GM12878 (cell line): ENCODE measurements around the gene SMIM14. TPM values are rescaled to one million over a fixed set of nuclear protein-coding genes. Genes with fewer than 3 reads are reported as not detected.

Source experiments
- ATAC-seq: fragments of 200-7000 bp; cut with Tn5 transposase; 3 replicates; pipeline ENCODE4 v1.9.1; 2020; ENCODE audit warnings: mild to moderate bottlenecking, moderate library complexity
- BruUV-seq: library from RNA; stranded (reverse); fragments of 400-500 nt; replicated peaks from 2 replicates; lab custom pipeline; 2021; lab: Mats Ljungman, UMichigan
- CTCF ChIA-PET: fragments of 300-600 bp; sonication (Branson Sonifier 250); formaldehyde crosslinking; extraction: SDS; loops from one replicate; lab custom pipeline; 2021; ENCODE audit warnings: inconsistent platforms; lab: Yijun Ruan, JAX
- POLR2A ChIA-PET: fragments of 350-600 bp; formaldehyde crosslinking; extraction: SDS; loops from one replicate; lab custom pipeline; 2021; ENCODE audit warnings: inconsistent platforms; lab: Charles Lee
- RAD21 ChIA-PET: fragments of 300-600 bp; sonication (Branson Sonifier 250); formaldehyde crosslinking; loops from one replicate; lab custom pipeline; 2023; ENCODE audit warnings: antibody characterized with exemption; ENCODE audit not compliant: unreplicated experiment; lab: Charles Lee
- SMC1A ChIA-PET: fragments of 300-600 bp; sonication (Branson Sonifier 250); formaldehyde crosslinking; loops from one replicate; lab custom pipeline; 2023; ENCODE audit not compliant: unreplicated experiment, uncharacterized antibody; lab: Charles Lee
- DNase-seq: peaks from one replicate; pipeline ENCODE4 v3.0.0-alpha.2; 2011; ENCODE audit warnings: low read depth, low spot score
- FAIRE-seq: peaks from 3 replicates; lab custom pipeline; 2011; peaks lifted over from hg19 to GRCh38; lab: Jason Lieb, UNC
- H2AFZ ChIP-seq: 2 replicates; pipeline ENCODE4 v1.6.0; 2011; ENCODE audit warnings: low read depth, low read length, control low read depth; ENCODE audit not compliant: control insufficient read depth
- H3K27ac ChIP-seq: 2 replicates; pipeline ENCODE4 v1.5.1; 2011; ENCODE audit warnings: control low read depth; ENCODE audit not compliant: control insufficient read depth, insufficient read depth
- H3K27me3 ChIP-seq, 2 experiments: replicated peaks in 1 of 2; 2 replicates each; pipeline versions ENCODE4 v1.6.0 to v1.6.1; 2011; ENCODE audit warnings: low read length in 1 of 2; ENCODE audit not compliant: control insufficient read depth in 2 of 2, insufficient read depth in 2 of 2
- H3K36me3 ChIP-seq, 2 experiments: 2 replicates each; pipeline ENCODE4 v1.5.1; 2011; ENCODE audit warnings: low read length in 1 of 2; ENCODE audit not compliant: control insufficient read depth in 2 of 2, insufficient read depth in 2 of 2
- H3K4me1 ChIP-seq: 2 replicates; pipeline ENCODE4 v1.6.1; 2011; ENCODE audit warnings: mild to moderate bottlenecking, low read length, moderate library complexity, mixed read lengths; ENCODE audit not compliant: control insufficient read depth, insufficient read depth
- H3K4me2 ChIP-seq: 2 replicates; pipeline ENCODE4 v1.6.0; 2011; ENCODE audit warnings: control low read depth; ENCODE audit not compliant: control insufficient read depth, insufficient read depth
- H3K4me3 ChIP-seq: fragments of 200-600 bp; sonication (generic); 2 replicates; pipeline ENCODE4 v1.5.1; 2016
- H3K79me2 ChIP-seq: 2 replicates; pipeline ENCODE4 v1.6.0; 2011; ENCODE audit warnings: low read length; ENCODE audit not compliant: control insufficient read depth, insufficient read depth
- H3K9ac ChIP-seq: 2 replicates; pipeline ENCODE4 v1.8.0; 2011; ENCODE audit warnings: low read length, control low read depth, mixed read lengths; ENCODE audit not compliant: control insufficient read depth, insufficient read depth
- H3K9me3 ChIP-seq: replicated peaks from 3 replicates; pipeline ENCODE4 v1.5.1; 2011; ENCODE audit warnings: mild to moderate bottlenecking, low read length; ENCODE audit not compliant: control insufficient read depth, insufficient read depth
- H4K20me1 ChIP-seq: 2 replicates; pipeline ENCODE4 v1.6.0; 2011; ENCODE audit not compliant: control insufficient read depth, insufficient read depth
- CREB1 ChIP-seq: IDR thresholded peaks from 2 replicates; pipeline ENCODE4 v1.6.1; 2012; ENCODE audit warnings: low read depth, mild to moderate bottlenecking, inconsistent platforms
- ETV6 ChIP-seq, 2 experiments: fragments of 450-650 bp in 1 of 2; IDR thresholded peaks in 1 of 2; conservative IDR thresholded peaks in 1 of 2; 2 replicates each; pipeline ENCODE4 v1.6.1; 2014; ENCODE audit warnings: antibody characterized with exemption in 1 of 2, borderline replicate concordance in 1 of 2, low read depth in 1 of 2, mild to moderate bottlenecking in 1 of 2, moderate library complexity in 1 of 2
- GABPA ChIP-seq: IDR thresholded peaks from 2 replicates; pipeline ENCODE4 v1.6.1; 2014; ENCODE audit warnings: antibody characterized with exemption, low read depth, mild to moderate bottlenecking, inconsistent platforms
- MAX ChIP-seq: IDR thresholded peaks from 2 replicates; pipeline ENCODE4 v1.6.1; 2012; ENCODE audit warnings: low read depth, low read length, improper control_type of control experiment
- RELA ChIP-seq: fragments of 450-650 bp; IDR thresholded peaks from 2 replicates; pipeline ENCODE4 v1.8.0; 2014; ENCODE audit warnings: borderline replicate concordance; ENCODE audit not compliant: partially characterized antibody
- SMAD5 ChIP-seq: IDR thresholded peaks from 2 replicates; pipeline ENCODE4 v1.6.1; 2016; ENCODE audit warnings: antibody characterized with exemption, low read depth
- SUPT20H ChIP-seq: IDR thresholded peaks from 2 replicates; pipeline ENCODE4 v1.6.1; 2011; ENCODE audit warnings: low read depth, mild to moderate bottlenecking, low read length, moderate library complexity, borderline replicate concordance; ENCODE audit not compliant: control insufficient read depth
- TCF12 ChIP-seq: IDR thresholded peaks from 2 replicates; pipeline ENCODE4 v1.6.1; 2011; ENCODE audit warnings: low read depth, mild to moderate bottlenecking, low read length
- WGBS: methylation state at CpG from one replicate; pipeline ENCODE4 v1.1.6; 2016; ENCODE audit warnings: low lambda C conversion rate; ENCODE audit not compliant: insufficient replicate concordance, insufficient coverage; ENCODE audit errors: missing lambda C conversion rate; 5-methylcytosine and 5-hydroxymethylcytosine counted together
- in situ Hi-C: fragments of 300-500 bp; cut with MboI; formaldehyde crosslinking; loops from 9 replicates; pipeline ENCODE4 v1.14.3; 2018; ENCODE audit warnings: mixed read lengths
- intact Hi-C: fragments of 100-400 bp; cut with micrococcal nuclease; formaldehyde crosslinking; loops from one replicate; pipeline ENCODE4 v1.14.2; 2022; ENCODE audit not compliant: unreplicated experiment
- polyA plus RNA-seq, 11 experiments: library from polyadenylated mRNA; depleted of rRNA in 4 of 11; unstranded in 6 of 11; stranded (reverse) in 5 of 11; fragments of >200 nt; fragmentation: Nextera tagmentation in 4 of 11; fragmentation: Illumina TruSeq in 1 of 11; extraction: Ambion mirVana in 4 of 11; extraction: Trizol in 1 of 11; gene quantifications; 1 replicate in 1 of 11; 2 replicates in 10 of 11; pipeline versions ENCODE4 v1.2.1 to v1.2.3, GENCODE V29; 2011 to 2016; ENCODE audit warnings: inconsistent platforms in 2 of 11, missing spikeins in 2 of 11, low read depth in 1 of 11
- total RNA-seq, 4 experiments: library from RNA; depleted of rRNA in 3 of 4; stranded (reverse); fragments of >200 nt in 3 of 4; fragmentation: Illumina TruSeq in 1 of 4; extraction: Trizol in 1 of 4; gene quantifications; 2 replicates each; pipeline versions ENCODE4 v1.2.1 to v1.2.3, GENCODE V29; 2013 to 2021

SMIM14 gene
- total and polyA plus RNA-seq, 10 of the 15 experiments (the other 5 are each of a cell fraction or from before 2014, with no cell fraction given): 125 to 671 (median 188) TPM

- SMC1A ChIA-PET: interaction anchor here (1.1 to 1.8 kb wide), 4 partner anchors 23 to 196 kb away, joined by 3 to 4 read pairs (median 3); no protein-coding TSS in a partner anchor
- TF ChIP-seq SMAD5 (no peak), ETV6 (conservative IDR thresholded peaks at IDR 0.05 in 1 of 2, IDR thresholded peaks at IDR 0.05 in 1 of 2; ENCODE audit: borderline replicate concordance in 1 of 2, low read depth in 1 of 2) (no peak), TCF12 (no peak), CREB1 (no peak), MAX (no peak), RELA (no peak), SUPT20H (no peak), GABPA (no peak)
- POLR2A ChIA-PET: no interaction called here
- FAIRE-seq: no peak
- in situ Hi-C loops (no loop called here), intact Hi-C loops (no loop called here)
- WGBS: 57% methylated on average over 3 of the region's 3 CpGs
- no peak for ATAC-seq
- RAD21 ChIA-PET: no interaction called here
- DNase-seq: no peak
- no peak overlapping the region for H3K4me3 ChIP-seq
- no peaks in the 10 kb centered on the region for H3K9me3 ChIP-seq
- H3K9ac ChIP-seq: no peak overlapping the region
- CTCF ChIA-PET: interaction anchor here (0.7 kb wide), 1 partner anchor 104 kb away, joined by 3 read pairs; no protein-coding TSS in a partner anchor
- no peaks in the 10 kb centered on the region for H3K79me2 ChIP-seq
- H3K27me3 ChIP-seq: no peaks in the 10 kb centered on the region
- H2AFZ ChIP-seq: no peak overlapping the region
- H3K36me3 ChIP-seq: no peaks in the 10 kb centered on the region
- no peak overlapping the region for H3K27ac ChIP-seq
- no peak overlapping the region for H3K4me2 ChIP-seq
- BruUV-seq: no TSS peak
- H4K20me1 ChIP-seq: no peaks in the 10 kb centered on the region
- no peaks in the 10 kb centered on the region for H3K4me1 ChIP-seq
Observed at GRCh38 chr4:39664828-39665731, 26.4 kb upstream of the SMIM14 start.
